NCI-H226 (cell line): ENCODE results near the gene NFIB.
A peak's percentile ranks its signal among the peaks of the same experiment; 100 is the strongest.

Experiments
- DNase-seq: peaks from one replicate; pipeline ENCODE4 v3.0.0-alpha.2; 2015

NFIB gene

DNA sequence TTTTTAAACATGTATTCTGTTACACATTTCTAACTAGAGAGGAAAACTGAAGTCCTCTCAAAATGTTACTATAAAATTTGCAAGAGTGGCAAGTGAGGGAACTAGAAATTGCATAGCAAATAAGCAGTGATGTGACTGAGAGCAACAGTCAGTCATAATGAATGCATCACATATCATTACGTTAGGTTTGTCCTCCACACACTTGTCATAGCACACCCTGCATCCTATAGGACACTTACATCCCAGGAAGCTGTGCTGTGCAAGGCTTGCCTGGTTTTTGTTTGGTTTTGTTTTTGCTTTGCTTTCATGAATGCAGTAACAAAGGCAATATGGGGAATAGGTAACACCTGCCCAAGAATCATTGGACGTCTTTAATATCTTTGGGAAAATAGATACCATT, 10.8 kb downstream of the NFIB start:
- DNase-seq, result no peak

DNA sequence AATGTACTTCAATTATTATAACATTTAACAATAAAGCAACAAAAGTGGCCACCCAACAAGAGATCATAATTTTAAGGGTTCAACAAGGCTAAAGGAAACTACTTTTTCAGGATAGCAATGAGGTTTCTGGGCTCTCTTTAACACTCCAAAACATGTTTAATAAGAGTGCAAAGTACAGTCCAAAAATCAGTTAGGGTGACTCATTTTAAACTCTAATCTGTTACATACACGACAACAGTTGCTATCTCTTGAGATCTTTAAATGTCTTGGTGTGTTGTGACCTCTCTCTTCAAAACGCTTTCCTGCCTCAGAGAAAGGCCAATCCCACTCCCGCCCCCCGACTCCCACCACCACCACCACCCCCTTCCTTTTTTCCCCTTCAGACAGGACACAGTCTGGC, 11.5 kb downstream of the NFIB start:
- no peak for DNase-seq

DNA sequence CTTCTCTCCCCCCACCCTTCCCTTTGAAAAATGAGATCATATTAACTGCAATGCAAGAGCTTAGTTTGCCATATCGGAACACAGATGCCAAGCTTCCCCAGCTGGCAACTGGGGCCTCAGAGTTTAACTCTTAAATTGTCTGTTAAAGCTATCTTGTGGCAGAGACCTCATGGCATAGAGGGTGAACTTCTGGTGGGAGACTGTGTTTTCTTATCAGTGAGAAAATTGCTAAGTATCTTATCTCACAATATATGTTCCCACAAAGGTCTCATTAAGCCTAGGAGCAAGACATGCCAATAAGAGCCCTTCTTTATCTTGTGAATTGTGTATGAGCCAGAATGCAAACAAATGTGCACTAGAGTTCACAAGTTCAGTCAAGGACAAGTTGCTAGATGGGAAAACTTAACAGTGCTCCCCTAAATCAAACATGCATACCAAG, 12.3 kb downstream of the NFIB start:
- DNase-seq, result no peak

DNA sequence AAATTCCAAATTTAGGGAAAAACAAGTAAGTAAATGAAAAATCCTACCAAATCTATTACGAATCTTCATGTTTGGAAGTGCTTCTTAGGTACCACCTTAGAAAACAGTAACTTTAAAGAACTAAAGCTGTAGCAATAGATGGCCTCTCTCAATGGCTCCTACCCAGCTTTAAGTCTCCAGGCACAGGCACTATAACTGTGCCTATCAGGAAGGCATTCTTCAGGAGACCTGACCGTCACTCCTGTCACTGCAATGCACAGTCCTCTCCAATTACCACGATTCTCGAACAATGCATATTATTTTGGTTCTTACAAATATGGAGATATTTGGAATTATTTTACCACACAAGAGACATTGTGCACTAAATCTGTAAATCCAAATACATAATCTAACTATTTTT, 12.9 kb downstream of the NFIB start:
- DNase-seq, result no peak

DNA sequence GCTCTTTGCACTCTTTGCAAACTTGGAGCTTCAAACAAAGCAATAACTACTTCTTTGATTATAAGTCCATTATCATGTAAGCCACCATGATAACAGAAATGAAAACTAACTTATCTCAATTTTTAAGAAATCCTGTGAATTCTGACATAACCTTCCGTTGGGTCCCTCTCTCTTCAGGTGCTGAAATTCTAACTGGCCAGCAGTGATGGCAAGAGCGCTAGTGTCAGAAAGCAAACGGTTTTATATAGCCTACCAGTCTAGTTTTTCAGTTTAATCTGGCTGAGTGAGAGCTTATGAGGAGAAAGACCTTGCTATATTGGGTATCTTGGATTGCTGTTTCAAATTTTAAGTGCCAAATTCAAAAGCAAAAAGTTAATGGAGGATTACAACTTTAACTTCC, 13.4 kb downstream of the NFIB start:
- no peak for DNase-seq

DNA sequence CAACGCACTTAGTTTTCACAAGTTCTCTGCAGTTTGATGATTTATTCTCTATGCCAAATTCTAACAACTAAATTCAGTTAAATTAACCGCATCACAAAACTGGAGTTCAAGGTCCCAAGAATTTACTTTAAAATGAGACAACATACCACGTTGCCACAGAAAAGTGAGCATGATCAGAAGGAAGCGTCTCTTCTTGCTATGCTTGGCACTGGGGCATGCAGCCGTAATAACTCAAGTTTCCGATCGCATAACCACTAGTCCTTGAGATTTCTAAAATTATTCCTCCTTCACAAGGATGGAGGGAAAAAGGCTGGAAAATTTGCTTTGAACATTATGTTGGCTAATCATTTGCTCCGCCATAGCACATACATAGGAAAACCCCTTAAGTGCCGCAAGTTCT, 13.9 kb downstream of the NFIB start:
- DNase-seq, result no peak

DNA sequence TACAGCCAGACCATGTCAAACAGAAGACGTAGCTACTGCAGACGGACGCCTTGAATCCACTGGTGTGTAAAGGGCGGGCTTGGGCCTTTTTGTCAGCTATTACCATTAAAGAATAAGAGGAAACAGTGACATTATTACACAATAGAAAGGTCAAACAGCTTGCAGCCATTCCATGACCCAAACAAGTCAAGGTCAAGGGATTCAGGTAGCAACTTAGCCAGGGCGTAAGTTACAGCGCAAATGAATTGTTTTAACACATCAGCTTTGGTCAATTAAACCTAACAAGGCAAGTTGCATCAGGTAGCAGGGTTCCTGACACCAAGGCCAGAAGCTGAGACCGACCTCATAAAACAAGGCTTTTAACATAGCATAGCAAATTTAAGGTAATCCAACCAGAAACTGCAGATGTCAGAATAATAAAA, 15.3 kb downstream of the NFIB start:
- DNase-seq, result no peak

DNA sequence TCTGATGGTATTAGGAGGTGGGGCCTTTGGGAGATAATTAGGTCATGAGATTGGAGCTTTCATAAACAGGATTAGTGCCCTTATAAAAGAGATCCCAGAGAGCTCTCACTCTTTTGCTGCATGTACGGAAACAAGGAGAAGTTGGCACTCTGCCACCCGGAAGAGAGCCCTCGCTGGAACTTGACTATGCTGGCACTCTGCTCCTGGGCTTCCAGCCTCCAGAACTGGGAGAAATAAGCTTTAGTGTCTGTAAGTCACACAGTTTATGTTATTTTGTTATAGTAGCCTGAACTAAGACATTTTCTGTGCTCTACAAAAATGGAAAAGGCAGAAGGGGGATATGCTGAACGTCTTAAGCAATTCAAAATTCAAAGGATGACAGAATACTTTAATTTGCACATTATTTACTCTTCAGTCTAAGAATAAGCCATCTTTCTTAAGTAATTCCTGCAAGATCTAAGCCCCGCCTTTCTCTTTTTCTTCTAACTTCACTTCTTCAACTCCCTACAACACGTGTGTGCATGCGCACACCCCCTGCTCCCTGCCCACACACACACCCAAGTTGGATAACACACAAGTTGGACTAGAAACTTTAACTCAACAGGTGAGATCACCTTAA, 17.3 kb downstream of the NFIB start:
- DNase-seq, result no peak

DNA sequence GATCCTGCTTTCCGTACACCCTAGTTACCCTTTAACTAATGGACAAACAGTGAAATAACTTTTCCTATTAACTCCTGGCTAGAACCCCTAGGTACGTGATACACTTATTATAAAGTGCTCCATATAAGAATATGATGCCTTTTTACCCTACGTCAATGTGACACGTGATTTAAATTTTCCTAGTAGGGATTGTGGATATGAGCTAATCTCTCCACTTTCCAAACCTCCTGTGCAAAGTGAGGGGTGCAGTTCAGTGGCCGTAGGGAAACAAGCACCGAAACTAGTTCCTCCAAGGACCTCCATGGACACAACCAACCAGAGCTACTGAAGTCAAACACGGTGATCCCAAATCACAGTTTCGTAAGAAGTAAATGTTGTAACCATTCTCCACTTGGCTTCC, 19.3 kb downstream of the NFIB start:
- DNase-seq, result no peak

DNA sequence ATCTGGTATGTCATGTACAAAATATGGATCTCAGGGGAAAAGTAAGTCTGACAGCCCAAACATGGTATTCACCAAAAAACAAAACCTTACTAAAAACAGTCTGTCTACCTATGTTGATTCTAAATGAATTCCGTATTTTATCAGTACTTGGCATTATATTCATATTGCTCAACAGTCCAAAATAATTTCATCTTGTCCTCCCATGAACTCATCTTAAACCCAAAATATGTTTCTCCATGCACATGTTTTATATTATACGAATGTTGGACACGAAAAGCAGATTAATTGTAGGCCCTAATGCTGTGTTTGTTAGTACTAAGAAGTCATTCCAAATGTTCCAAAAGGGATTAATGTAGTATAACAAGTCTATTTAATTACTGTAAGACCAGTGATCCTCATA, 20.1 kb downstream of the NFIB start:
- no peak for DNase-seq

DNA sequence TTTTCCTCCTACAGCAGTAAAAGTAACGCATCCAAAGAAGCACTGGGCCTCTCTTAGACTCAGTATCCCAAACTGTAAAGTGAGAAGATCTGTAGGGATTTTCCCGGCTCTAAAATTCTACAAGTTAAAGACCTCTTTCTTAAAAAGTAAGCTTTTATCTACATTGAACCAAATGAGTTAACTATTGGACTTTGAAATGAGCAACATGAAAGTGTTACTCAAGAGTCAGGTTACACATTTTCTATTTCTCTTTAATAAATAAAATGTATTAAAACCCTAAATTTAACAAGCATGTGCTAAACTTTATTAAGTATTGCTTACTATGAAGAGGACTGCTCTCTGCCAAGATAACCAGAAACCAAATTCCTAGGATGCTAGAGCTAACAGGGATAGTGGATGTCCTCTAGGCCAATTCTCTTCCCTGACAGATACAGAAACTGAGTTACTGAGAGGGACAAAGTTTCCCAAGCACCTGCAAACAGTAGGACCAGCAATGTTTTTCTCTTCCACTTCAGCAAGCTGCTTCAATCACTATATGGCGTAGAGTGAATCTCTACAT, 21.7 kb downstream of the NFIB start:
- DNase-seq, result no peak

DNA sequence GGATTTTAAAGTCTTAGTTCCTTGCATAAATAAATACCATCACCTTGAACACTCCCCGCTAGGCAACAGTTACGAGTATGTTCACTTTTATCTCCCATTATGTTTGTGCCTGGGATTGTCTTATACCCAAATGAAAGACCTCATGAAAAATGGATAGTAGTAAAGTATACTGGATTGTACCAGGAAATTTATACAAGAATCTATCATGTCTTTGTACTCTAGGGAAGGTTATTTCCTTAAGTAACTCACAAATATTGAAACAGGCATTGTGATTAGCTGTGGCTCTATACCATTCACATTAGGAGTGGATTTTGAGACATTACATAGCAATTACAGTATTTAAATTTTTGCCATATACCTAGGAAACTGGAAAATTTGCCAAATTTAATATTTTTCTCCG, 24.0 kb downstream of the NFIB start:
- DNase-seq, result no peak

DNA sequence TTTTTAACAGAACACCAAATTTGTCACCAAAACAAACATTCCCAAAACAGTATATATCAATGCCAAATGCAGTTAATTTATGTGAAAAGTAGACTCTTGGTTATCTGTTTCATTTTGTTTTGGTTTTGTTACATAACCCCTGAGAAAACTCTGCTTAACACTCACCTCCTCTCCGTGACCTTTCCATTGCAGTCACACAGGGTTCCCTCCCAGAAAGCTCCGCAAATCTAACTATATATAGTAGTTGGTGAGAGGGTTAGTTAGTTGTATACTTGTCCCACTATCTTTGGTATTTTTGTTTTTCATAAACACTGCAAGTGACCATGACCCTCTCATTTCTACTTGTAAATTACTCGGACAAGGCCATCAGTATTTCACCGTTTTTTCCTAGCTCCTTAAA, 25.5 kb downstream of the NFIB start:
- no peak for DNase-seq

DNA sequence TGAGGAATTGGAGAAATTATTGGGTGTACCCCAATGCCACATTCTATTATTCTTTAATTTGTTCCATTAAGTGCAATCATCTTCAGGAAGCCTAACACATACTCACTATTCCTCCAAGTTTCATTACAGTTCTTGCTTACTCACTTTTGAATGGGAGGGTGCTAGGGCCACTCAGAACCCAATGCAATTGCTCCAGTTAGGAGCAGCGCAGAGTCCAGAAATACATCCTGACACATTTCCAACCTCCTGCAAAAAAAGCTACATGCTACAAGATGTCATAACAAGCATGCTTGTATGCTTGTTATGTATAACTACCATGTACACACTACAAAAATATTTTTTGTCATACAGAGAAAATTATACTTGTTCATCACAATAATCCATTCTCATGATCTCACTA, 27.8 kb downstream of the NFIB start:
- no peak for DNase-seq

DNA sequence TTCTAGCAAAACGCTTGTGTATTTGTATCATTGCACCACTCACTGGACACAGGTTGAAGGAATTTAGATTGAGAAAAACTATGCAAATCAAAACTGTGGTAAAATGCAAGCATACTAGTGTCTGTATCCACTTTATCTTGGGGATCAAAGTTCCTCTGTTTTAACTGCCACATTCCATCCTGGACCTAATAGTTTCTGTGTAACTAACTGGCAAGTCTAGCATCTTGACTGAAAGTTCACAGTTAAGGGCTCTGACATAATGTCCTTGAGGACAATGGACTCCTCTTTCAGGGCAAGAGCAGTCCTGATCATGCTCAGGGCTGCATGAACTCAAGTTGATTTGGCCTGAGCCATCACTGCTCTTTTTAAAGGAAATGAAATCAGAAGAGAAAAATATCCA, 30.7 kb downstream of the NFIB start:
- DNase-seq, result no peak

DNA sequence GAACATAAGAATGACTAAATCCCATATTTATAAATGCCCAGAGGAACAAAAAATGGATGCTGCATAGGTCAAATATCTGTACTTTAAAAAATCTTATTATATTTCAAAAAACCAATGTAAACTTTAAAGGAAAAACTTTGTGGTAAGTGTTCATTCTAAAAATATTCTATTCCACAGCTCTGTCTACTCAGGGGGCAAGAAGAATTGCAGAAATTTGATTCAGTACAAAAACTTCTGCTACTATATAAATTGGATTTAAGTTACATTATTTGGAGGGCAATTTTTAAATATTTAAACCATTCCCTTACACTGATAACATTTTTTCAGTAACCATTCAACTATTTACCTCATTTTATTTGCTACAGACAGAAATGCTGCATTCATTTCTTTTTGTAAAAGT, 32.1 kb downstream of the NFIB start:
- DNase-seq, result no peak

DNA sequence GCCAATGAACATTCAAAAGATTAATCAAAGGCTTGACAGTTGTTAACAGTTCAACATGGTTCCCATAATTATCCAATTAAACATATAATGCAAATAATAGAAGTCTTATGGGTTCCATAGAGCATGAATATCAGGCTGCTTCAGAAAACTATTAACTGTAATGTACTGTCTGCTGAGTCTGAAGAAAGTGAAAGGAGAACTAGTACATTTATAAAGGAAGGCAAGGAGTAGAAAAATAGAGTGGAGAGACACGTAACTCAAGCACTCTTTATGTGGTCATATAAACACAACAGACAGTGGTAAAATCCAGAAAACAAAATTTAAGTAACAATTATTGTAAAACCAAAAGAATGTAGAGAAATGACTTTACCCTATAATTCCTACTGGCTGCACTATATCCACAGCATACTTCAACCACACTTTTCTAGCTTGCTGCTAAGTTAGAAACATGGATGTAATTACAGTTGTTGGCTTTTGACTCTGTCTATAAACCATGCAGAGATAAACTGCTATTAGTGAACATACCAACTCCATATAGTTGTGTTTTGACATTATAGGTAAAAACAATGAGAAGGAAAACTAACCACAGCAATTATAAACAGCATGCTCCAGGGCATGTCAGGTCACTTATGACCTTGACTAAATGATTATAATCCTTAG, 32.7 kb downstream of the NFIB start:
- no peak for DNase-seq

DNA sequence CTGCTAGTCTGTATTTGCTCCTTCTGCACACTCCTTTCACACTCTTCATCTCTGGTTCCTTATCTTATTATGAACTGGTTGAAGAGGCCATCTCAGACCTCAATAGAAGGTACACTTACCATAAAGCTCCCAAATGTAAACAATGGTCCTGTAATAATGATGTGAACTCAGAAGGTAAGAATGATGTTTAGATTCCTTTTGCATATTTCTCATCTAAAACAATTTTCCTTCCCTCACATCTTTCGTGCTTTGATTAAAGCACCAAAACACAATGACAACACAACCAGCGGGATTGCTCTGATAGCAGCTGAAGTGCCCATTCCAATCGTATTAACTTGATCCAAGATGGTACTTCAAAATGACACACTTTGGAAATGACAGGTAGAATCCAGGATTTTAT, 34.3 kb downstream of the NFIB start:
- no peak for DNase-seq

DNA sequence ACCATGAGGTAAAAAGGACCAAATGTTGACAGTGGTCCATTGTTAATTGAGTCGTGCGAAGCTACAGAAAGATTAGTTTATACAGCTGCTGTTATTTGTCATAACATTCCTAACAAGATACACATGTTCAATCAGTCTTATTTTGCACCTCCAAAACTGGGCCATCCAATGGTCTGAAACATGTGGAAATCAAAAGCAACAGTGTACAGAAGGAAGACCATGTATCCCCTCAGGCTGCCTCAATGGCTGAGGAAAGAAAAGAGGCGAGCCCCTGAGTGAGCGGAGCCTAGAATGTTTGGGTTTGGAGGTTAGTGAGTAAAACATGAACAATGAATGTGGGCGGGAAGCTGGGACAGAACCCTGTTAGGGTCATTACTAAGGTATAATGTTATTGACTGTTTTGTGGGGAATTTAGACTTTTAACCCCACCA, 35.6 kb downstream of the NFIB start:
- no peak for DNase-seq

DNA sequence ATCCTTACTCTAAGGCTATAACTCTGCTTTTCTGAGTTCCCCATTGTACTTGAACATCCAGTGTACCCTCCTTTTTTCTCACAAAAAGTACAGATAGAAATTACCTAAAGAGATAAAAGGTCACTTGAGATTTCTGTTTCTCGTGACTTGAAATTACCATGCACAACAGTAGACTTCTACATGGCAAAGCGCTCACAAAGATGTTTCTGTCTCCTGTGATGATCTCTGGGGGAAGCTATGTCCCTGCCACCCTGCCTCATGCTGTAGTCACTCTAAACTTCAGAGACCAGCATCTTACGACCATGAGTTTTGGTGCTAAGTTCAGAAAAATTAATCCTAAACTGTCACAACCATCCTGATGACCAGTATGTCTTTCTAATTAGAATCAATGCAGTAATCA, 36.2 kb downstream of the NFIB start:
- DNase-seq, result no peak

DNA sequence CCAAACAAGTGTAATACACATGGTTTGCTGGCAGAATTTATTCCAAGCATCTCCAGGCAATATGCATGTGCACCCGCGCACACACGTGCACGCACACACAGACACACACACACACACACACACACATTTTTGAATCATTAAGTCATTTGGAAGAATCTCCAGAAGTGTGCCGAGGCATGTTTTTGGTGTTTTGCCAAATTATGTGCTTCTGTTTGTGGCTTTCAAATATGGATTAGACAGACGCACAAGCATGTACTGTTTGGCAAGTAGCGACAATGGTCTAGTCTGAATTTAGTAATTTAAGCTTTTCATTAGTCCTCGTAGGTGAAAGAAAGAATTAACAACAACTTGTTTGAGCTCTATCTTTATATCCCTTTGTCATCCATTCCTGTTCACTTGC, 36.7 kb downstream of the NFIB start:
- peak; percentile 65 for DNase-seq

DNA sequence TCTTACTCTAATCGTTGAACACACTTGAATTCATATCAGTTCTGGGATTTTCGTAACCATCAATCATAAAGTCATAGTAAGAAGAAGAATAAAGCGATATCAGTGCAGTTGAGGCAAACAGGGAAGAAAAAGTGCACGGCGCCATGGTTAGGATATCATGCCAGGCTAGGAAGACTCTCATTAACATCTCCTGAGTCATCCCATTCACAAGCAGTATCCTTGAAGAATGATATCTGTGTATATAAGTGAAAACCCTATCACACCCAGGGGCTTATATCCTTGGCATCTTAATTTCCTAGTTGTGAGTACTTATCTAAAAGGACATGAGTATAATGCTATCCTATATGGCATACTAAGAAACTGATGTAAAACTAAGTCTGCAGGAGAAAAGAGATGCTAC, 38.6 kb downstream of the NFIB start:
- peak; percentile 17 for DNase-seq

DNA sequence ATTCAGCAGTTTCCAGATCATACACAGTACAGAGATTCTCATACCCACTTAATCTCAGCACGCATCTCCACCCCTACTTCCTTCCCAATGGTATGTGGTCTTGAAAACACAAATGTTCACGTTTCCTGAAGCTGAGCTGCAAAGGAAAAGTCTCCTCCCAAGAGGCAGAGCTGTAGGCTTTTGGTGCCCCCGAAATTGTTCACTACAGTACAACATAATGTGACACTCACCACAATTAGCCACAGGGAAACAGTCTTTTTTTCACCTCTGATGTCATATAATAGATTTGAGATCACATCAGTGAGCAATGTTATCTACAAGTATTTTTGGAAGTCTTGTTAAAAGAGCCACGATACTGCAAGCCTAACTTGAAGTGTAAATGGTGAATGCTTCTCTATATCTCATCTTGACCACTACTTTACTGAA, 40.2 kb downstream of the NFIB start:
- DNase-seq, result no peak

DNA sequence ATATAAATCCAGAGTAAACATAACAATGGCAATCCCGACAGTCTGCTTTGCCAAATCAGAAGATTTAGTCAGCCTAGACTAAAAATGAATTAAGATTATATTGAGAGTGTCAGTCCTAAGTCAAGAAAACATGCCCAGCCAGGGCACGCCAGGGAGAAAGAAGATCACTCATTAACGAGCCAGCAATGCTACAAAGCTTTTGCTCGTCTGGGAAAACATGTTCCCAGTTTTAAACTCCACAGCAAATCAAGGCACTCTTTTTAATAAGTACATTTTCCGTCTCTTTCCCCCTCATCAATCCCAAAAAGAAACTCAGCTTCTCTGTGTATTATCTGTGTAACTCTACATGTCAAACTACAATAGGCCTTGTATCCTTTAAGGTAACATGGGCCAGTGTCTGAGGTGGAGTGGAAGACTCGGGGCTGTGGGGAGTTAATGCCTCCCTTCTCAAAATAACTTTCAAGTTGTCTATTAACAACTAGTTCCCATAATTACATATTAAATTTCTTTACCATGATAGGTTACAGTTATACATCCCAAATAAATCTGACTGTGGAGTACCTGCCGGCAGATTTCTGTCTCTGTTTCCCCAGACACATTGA, 40.9 kb downstream of the NFIB start:
- DNase-seq, result no peak
